RWPE1 (cell line): Measurements from ENCODE around the gene DUOXA2.

Experiments
- CTCF ChIA-PET: fragments of 350-600 bp; sonication (Branson Sonifier 250); formaldehyde crosslinking; extraction: SDS; loops from one replicate; lab custom pipeline; 2021; lab: Yijun Ruan, JAX
- POLR2A ChIA-PET: fragments of 400-600 bp; formaldehyde crosslinking; extraction: SDS; loops from one replicate; lab custom pipeline; 2020; ENCODE audit warnings: antibody characterized with exemption; ENCODE audit not compliant: low non-redundant PET; lab: Yijun Ruan, JAX
- DNase-seq: peaks from one replicate; pipeline ENCODE4 v3.0.0; 2012; ENCODE audit warnings: low spot score
- H3K27ac ChIP-seq: fragments of 450-650 bp; 2 replicates; pipeline ENCODE4 v1.5.1; 2017
- CTCF ChIP-seq: fragments of 450-650 bp; conservative IDR thresholded peaks from 2 replicates; pipeline ENCODE4 v1.5.1; 2017; ENCODE audit warnings: low read depth, mild to moderate bottlenecking

Gene DUOXA2

GRCh38 chr15:45091576-45091975 lies 22.6 kb upstream of the DUOXA2 start:
- ChIA-PET POLR2A (no interaction called here), CTCF (no interaction called here)
- H3K27ac ChIP-seq, result no peak overlapping the region
- TF ChIP-seq CTCF, result no peak
- DNase-seq, result no peak

- no peak overlapping the region for H3K27ac ChIP-seq
- CTCF ChIA-PET, result interaction anchor here (0.6 kb wide), 1 partner anchor 29 kb away, joined by 3 read pairs; no protein-coding TSS in a partner anchor
- TF ChIP-seq CTCF, result no peak
- DNase-seq, result no peak
- POLR2A ChIA-PET, result no interaction called here
Observed at GRCh38 chr15:45093013-45093412, 21.1 kb upstream of the DUOXA2 start.

- POLR2A ChIA-PET, result no interaction called here
- no peak for TF ChIP-seq CTCF
- CTCF ChIA-PET, result no interaction called here
Observed at GRCh38 chr15:45093622-45094357, 20.3 kb upstream of the DUOXA2 start.

GRCh38 chr15:45094358-45094730 lies 19.8 kb upstream of the DUOXA2 start:
- TF ChIP-seq CTCF, result no peak
- POLR2A ChIA-PET, result no interaction called here
- CTCF ChIA-PET, result no interaction called here
- H3K27ac ChIP-seq, result no peak overlapping the region
- DNase-seq, result no peak

More at GRCh38 chr15:45093622-45094357, 20.3 kb upstream of the DUOXA2 start:
- H3K27ac ChIP-seq, result no peak overlapping the region
- no peak for DNase-seq

GRCh38 chr15:45095661-45096060 lies 18.5 kb upstream of the DUOXA2 start:
- no peak for TF ChIP-seq CTCF
- CTCF ChIA-PET, result interaction anchor here (1.6 kb wide), 1 partner anchor 22 kb away, joined by 4 read pairs; no protein-coding TSS in a partner anchor
- no peak for DNase-seq
- no peak overlapping the region for H3K27ac ChIP-seq
- POLR2A ChIA-PET, result no interaction called here

GRCh38 chr15:45097466-45097865 lies 16.7 kb upstream of the DUOXA2 start:
- CTCF ChIA-PET, result interaction anchor here (0.8 kb wide), 1 partner anchor 38 kb away, joined by 3 read pairs; no protein-coding TSS in a partner anchor
- POLR2A ChIA-PET, result no interaction called here
- no peak overlapping the region for H3K27ac ChIP-seq
- no peak for DNase-seq
- no peak for TF ChIP-seq CTCF
